ENCODE data around the gene PPP6R1.

- TF ChIP-seq CTCF (IDR thresholded peaks at IDR 0.05) = no peak
- TF ChIP-seq POLR2A (IDR thresholded peaks at IDR 0.05) = no peak
- TF ChIP-seq POLR2AphosphoS5 (IDR thresholded peaks at IDR 0.05) = no peak
Measured at GRCh38 chr19:55304279-55304978, 45.6 kb upstream of the PPP6R1 start.

All from stomach (tissue), 4 donors.